Neuronal stem cell (in vitro differentiated cells): Measurements from ENCODE around the gene SORCS2.
A peak's percentile ranks its signal among the peaks of the same experiment; 100 is the strongest.

ENCODE experiments used
- DNase-seq: peaks from one replicate; pipeline ENCODE4 v3.0.0-alpha.2; 2013; ENCODE audit warnings: low spot score
- H2AFZ ChIP-seq: one replicate; pipeline ENCODE4 v1.6.1; 2013; ENCODE audit warnings: mild to moderate bottlenecking, low read length, inconsistent platforms
- H2AK5ac ChIP-seq: 2 replicates; pipeline ENCODE4 v1.6.1; 2013; ENCODE audit warnings: low read depth, mild to moderate bottlenecking, inconsistent platforms, low read length, moderate library complexity, mixed read lengths
- H2BK120ac ChIP-seq: 2 replicates; pipeline ENCODE4 v1.6.1; 2013; ENCODE audit warnings: low read depth, mild to moderate bottlenecking, inconsistent platforms, low read length, moderate library complexity, mixed read lengths
- H2BK12ac ChIP-seq: one replicate; pipeline ENCODE4 v1.6.1; 2013; ENCODE audit warnings: low read length, inconsistent platforms
- H2BK15ac ChIP-seq: 2 replicates; pipeline ENCODE4 v1.6.1; 2013; ENCODE audit warnings: mild to moderate bottlenecking, low read length, inconsistent platforms, mixed read lengths
- H2BK5ac ChIP-seq: one replicate; pipeline ENCODE4 v1.6.1; 2013; ENCODE audit warnings: inconsistent platforms, mild to moderate bottlenecking, low read length, moderate library complexity
- H3K14ac ChIP-seq: one replicate; pipeline ENCODE4 v1.6.1; 2013; ENCODE audit warnings: low read length, inconsistent platforms
- H3K18ac ChIP-seq: 2 replicates; pipeline ENCODE4 v1.6.1; 2013; ENCODE audit warnings: low read length, inconsistent platforms
- H3K23ac ChIP-seq: 2 replicates; pipeline ENCODE4 v1.6.1; 2013; ENCODE audit warnings: low read depth, mild to moderate bottlenecking, mixed read lengths, low read length, inconsistent platforms; ENCODE audit not compliant: poor library complexity
- H3K27ac ChIP-seq: replicated peaks from 3 replicates; pipeline ENCODE4 v1.5.1; 2013; ENCODE audit warnings: low read length, inconsistent platforms
- H3K27me3 ChIP-seq, 3 experiments: 2 replicates each; pipeline ENCODE4 v1.6.1; 2013; ENCODE audit warnings: low read length in 3 of 3, mild to moderate bottlenecking in 2 of 3, inconsistent platforms in 1 of 3, low read depth in 1 of 3, mixed read lengths in 1 of 3, moderate library complexity in 1 of 3; ENCODE audit not compliant: control insufficient read depth in 3 of 3, insufficient read depth in 3 of 3
- H3K36me3 ChIP-seq, 2 donors: replicated peaks in 1 of 2; 2 replicates each; pipeline ENCODE4 v1.6.1; 2013; ENCODE audit warnings: low read length in 2 of 2; ENCODE audit not compliant: control insufficient read depth in 2 of 2, insufficient read depth in 2 of 2
- H3K4ac ChIP-seq: 2 replicates; pipeline ENCODE4 v1.6.1; 2013; ENCODE audit warnings: inconsistent platforms, mild to moderate bottlenecking, low read length, moderate library complexity
- H3K4me1 ChIP-seq, 2 donors: 1 replicate in 1 of 2; 2 replicates in 1 of 2; pipeline ENCODE4 v1.6.1; 2013; ENCODE audit warnings: low read length in 2 of 2, low read depth in 1 of 2; ENCODE audit not compliant: control insufficient read depth in 2 of 2, insufficient read depth in 1 of 2
- H3K4me2 ChIP-seq: one replicate; pipeline ENCODE4 v1.6.1; 2013; ENCODE audit warnings: mild to moderate bottlenecking, low read length, inconsistent platforms; ENCODE audit not compliant: insufficient read depth, poor library complexity, severe bottlenecking
- H3K4me3 ChIP-seq, 2 donors: 2 replicates each; pipeline ENCODE4 v1.5.1; 2013; ENCODE audit warnings: low read length in 2 of 2, mild to moderate bottlenecking in 2 of 2, inconsistent platforms in 1 of 2, moderate library complexity in 1 of 2
- H3K79me1 ChIP-seq: one replicate; pipeline ENCODE4 v1.6.1; 2013; ENCODE audit warnings: low read depth, mild to moderate bottlenecking, inconsistent platforms, low read length, moderate library complexity
- H3K9ac ChIP-seq: one replicate; pipeline ENCODE4 v1.6.1; 2013; ENCODE audit warnings: mild to moderate bottlenecking, low read depth, low read length, inconsistent platforms; ENCODE audit not compliant: poor library complexity
- H3K9me3 ChIP-seq, 2 donors: replicated peaks in 1 of 2; 2 replicates each; pipeline versions ENCODE3 to v1.6.1; 2013; ENCODE audit warnings: low read length in 2 of 2, mild to moderate bottlenecking in 2 of 2, inconsistent platforms in 1 of 2, low read depth in 1 of 2, mixed read lengths in 1 of 2, moderate library complexity in 1 of 2; ENCODE audit not compliant: control insufficient read depth in 2 of 2, insufficient read depth in 1 of 2
- H4K8ac ChIP-seq: one replicate; pipeline ENCODE4 v1.6.1; 2013; ENCODE audit warnings: low read depth, mild to moderate bottlenecking, inconsistent platforms, low read length, moderate library complexity
- H4K91ac ChIP-seq: one replicate; pipeline ENCODE4 v1.6.1; 2013; ENCODE audit warnings: low read length, low read depth, mild to moderate bottlenecking, inconsistent platforms; ENCODE audit not compliant: poor library complexity
- WGBS, 2 donors: extraction: QIAGEN DNeasy Blood & Tissue Kit; methylation state at CpG; one replicate each; pipeline ENCODE4 v1.1.7; 2013; ENCODE audit warnings: missing lambda C conversion rate in 2 of 2, mixed read lengths in 1 of 2; ENCODE audit not compliant: insufficient read length in 2 of 2, insufficient replicate concordance in 1 of 2; ENCODE audit errors: extremely low coverage in 2 of 2; 5-methylcytosine and 5-hydroxymethylcytosine counted together

The SORCS2 gene

GRCh38 chr4:7513671-7514070, 321.3 kb downstream of the SORCS2 start:
- Histone ChIP-seq H3K4ac (no peak overlapping the region), H4K91ac (no peak overlapping the region), H4K8ac (no peak overlapping the region), H3K27ac (no peak overlapping the region), H3K27me3 (peaks cover 0 to 12% (median 0%) of the 10 kb centered on the region in 3 experiments), H2BK15ac (no peak overlapping the region), H3K79me1 (peaks cover 2% of the 10 kb centered on the region), H3K9me3 (no peaks in the 10 kb centered on the region), H2AK5ac (peak overlapping the region; percentile 91), H3K4me2 (no peak overlapping the region), H2AFZ (no peak overlapping the region), H3K18ac (peak overlapping the region; percentile 24), H3K4me1 (peaks cover 0 to 37% of the 10 kb centered on the region in 2 donors), H3K9ac (no peak overlapping the region), H3K14ac (no peak overlapping the region), H2BK120ac (no peak overlapping the region), H3K4me3 (no peak overlapping the region), H3K23ac (no peak overlapping the region), H2BK12ac (no peak overlapping the region), H2BK5ac (no peak overlapping the region), H3K36me3 (no peaks in the 10 kb centered on the region)
- no peak for DNase-seq
- no CpG with 5 or more reads among the region's 12 CpGs for WGBS, 2 donors

- peak overlapping the region; percentile 59 for H3K14ac ChIP-seq
- H3K4me1 ChIP-seq: peaks cover 0 to 34% of the 10 kb centered on the region in 2 donors
- H3K27ac ChIP-seq: no peak overlapping the region
- no CpG with 5 or more reads among the region's 5 CpGs for WGBS, 2 donors
- no peak overlapping the region for H2BK5ac ChIP-seq
- no peak overlapping the region for H2BK12ac ChIP-seq
- no peak overlapping the region for H3K4me2 ChIP-seq
- no peaks in the 10 kb centered on the region for H3K9me3 ChIP-seq
- peak overlapping the region; percentile 10 for H3K23ac ChIP-seq
- H3K18ac ChIP-seq: peak overlapping the region; percentile 24
- peaks cover 0 to 15% (median 0%) of the 10 kb centered on the region in 3 experiments for H3K27me3 ChIP-seq
- no peak overlapping the region for H2AFZ ChIP-seq
- H2BK15ac ChIP-seq: peak overlapping the region; percentile 30
- peaks cover 2% of the 10 kb centered on the region for H3K79me1 ChIP-seq
- H3K4ac ChIP-seq: no peak overlapping the region
- no peak overlapping the region for H4K8ac ChIP-seq
- H2AK5ac ChIP-seq: peak overlapping the region; percentile 4
- no peaks in the 10 kb centered on the region for H3K36me3 ChIP-seq
- H3K4me3 ChIP-seq: no peak overlapping the region
- H3K9ac ChIP-seq: no peak overlapping the region
- H4K91ac ChIP-seq: no peak overlapping the region
- H2BK120ac ChIP-seq: no peak overlapping the region
- DNase-seq: no peak
These were observed 321.9 kb downstream of the SORCS2 start for GRCh38 chr4:7514281-7514680.

- Histone ChIP-seq H3K4ac (no peak overlapping the region), H4K91ac (no peak overlapping the region), H2BK12ac (no peak overlapping the region), H2BK15ac (peak overlapping the region; percentile 30), H2BK5ac (peak overlapping the region; percentile 89), H2BK120ac (no peak overlapping the region), H3K9me3 (no peaks in the 10 kb centered on the region), H2AFZ (no peak overlapping the region), H3K4me1 (peaks cover 0 to 36% of the 10 kb centered on the region in 2 donors), H2AK5ac (peak overlapping the region; percentile 79), H3K27me3 (peaks cover 0 to 17% (median 0%) of the 10 kb centered on the region in 3 experiments), H4K8ac (no peak overlapping the region), H3K14ac (no peak overlapping the region), H3K4me3 (no peak overlapping the region), H3K9ac (no peak overlapping the region), H3K18ac (peak overlapping the region; percentile 3), H3K23ac (peak overlapping the region; percentile 71), H3K79me1 (peaks cover 2% of the 10 kb centered on the region), H3K36me3 (no peaks in the 10 kb centered on the region), H3K4me2 (no peak overlapping the region), H3K27ac (no peak overlapping the region)
- DNase-seq: no peak
- WGBS, 2 donors: no CpG with 5 or more reads among the region's 4 CpGs
These were observed 322.5 kb downstream of the SORCS2 start for GRCh38 chr4:7514789-7515188.

- Histone ChIP-seq H3K4me2 (no peak overlapping the region), H3K14ac (peak overlapping the region; percentile 58), H3K9ac (peak overlapping the region; percentile 35), H3K4me3 (no peak overlapping the region), H3K27ac (no peak overlapping the region), H4K91ac (no peak overlapping the region), H3K4ac (no peak overlapping the region), H2AFZ (no peak overlapping the region), H2BK12ac (peak overlapping the region; percentile 77), H3K9me3 (no peaks in the 10 kb centered on the region), H2BK15ac (peak overlapping the region; percentile 89), H3K4me1 (peaks cover 0 to 36% of the 10 kb centered on the region in 2 donors), H2BK5ac (peak overlapping the region; percentile 89), H4K8ac (peak overlapping the region; percentile 7), H2BK120ac (no peak overlapping the region), H2AK5ac (peak overlapping the region; percentile 79), H3K36me3 (no peaks in the 10 kb centered on the region), H3K18ac (peak overlapping the region; percentile 88), H3K23ac (peak overlapping the region; percentile 71), H3K79me1 (peaks cover 2% of the 10 kb centered on the region), H3K27me3 (peaks cover 0 to 17% (median 0%) of the 10 kb centered on the region in 3 experiments)
- DNase-seq: no peak
- WGBS, 2 donors: no CpG with 5 or more reads among the region's 14 CpGs
These were observed 323.1 kb downstream of the SORCS2 start for GRCh38 chr4:7515390-7515902.
